ENCODE results near the gene NOS3. TPM values are rescaled to one million over a fixed set of nuclear protein-coding genes. Genes with fewer than 3 reads are reported as not detected.

Gene NOS3
- total and polyA plus RNA-seq, 2 donors (not counting 3 experiments of a cell fraction or from before 2014, with no cell fraction given): 82.8 to 95.1 TPM

GRCh38 chr7:150975536-150976319 lies 15.1 kb upstream of the NOS3 start:
- BruUV-seq (replicated peaks): no TSS peak
- Histone ChIP-seq H3K9ac (replicated peaks; ENCODE audit: extremely low read depth, insufficient read depth, low read length) (no peak overlapping the region), H3K27ac (ENCODE audit: insufficient read depth, low read depth, low read length) (no peak overlapping the region), H3K36me3 (ENCODE audit: control insufficient read depth in 2 of 2, extremely low read depth in 1 of 2, insufficient read depth in 2 of 2, low read length in 2 of 2) (no peaks in the 10 kb centered on the region), H3K9me3 (replicated peaks; ENCODE audit: control insufficient read depth, insufficient read depth, low read length) (no peaks in the 10 kb centered on the region), H3K9me1 (replicated peaks; ENCODE audit: control insufficient read depth, extremely low read depth, insufficient read depth, low read length) (no peaks in the 10 kb centered on the region), H3K27me3 (ENCODE audit: control insufficient read depth in 2 of 2, insufficient read depth in 2 of 2, low read length in 2 of 2) (peaks cover 28 to 33% of the 10 kb centered on the region in 2 experiments), H3K4me2 (ENCODE audit: insufficient read depth, low read length) (peak overlapping the region; percentile 24), H4K20me1 (replicated peaks; ENCODE audit: control insufficient read depth, extremely low read depth, insufficient read depth, low read length) (no peaks in the 10 kb centered on the region), H3K4me3 (replicated peaks in 1 of 3; ENCODE audit: insufficient read depth in 1 of 3, low read depth in 1 of 3, low read length in 3 of 3) (no peak overlapping the region), H2AFZ (ENCODE audit: low read depth, low read length) (no peak overlapping the region), H3K4me1 (ENCODE audit: control insufficient read depth, extremely low read depth, insufficient read depth, low read length) (peaks cover 10% of the 10 kb centered on the region), H3K79me2 (ENCODE audit: control insufficient read depth, insufficient read depth, low read length) (no peaks in the 10 kb centered on the region)
- intact Hi-C loops (cut with micrococcal nuclease) (loop anchor here (1.0 kb wide), 1 partner anchor 11 kb away; no protein-coding TSS in a partner anchor), dilution Hi-C loops (cut with MboI; ENCODE audit: extremely low pct_ligation_motif_present, low sequenced_read_pairs) (no loop called here)
- ChIA-PET CTCF (interaction anchor here (1.2 to 2.3 kb wide), 4 partner anchors 10 to 43 kb away, joined by 5 to 14 read pairs (median 6); no protein-coding TSS in a partner anchor), POLR2A (no interaction called here)
- TF ChIP-seq JUN (IDR thresholded peaks at IDR 0.05; ENCODE audit: borderline replicate concordance, insufficient read depth, insufficient read length, low read depth): no peak
- TF ChIP-seq FOS (IDR thresholded peaks at IDR 0.05; ENCODE audit: borderline replicate concordance, insufficient read depth, low read length): no peak
- no peak for TF ChIP-seq EZH2 (IDR thresholded peaks at IDR 0.05; ENCODE audit: borderline replicate concordance, low read depth, low read length, severe bottlenecking)
- no peak for DNase-seq (ENCODE audit: low read depth, low spot score)
- no peak for FAIRE-seq

GRCh38 chr7:150976529-150977381 lies 14.1 kb upstream of the NOS3 start:
- Histone ChIP-seq H3K4me1 (ENCODE audit: control insufficient read depth, extremely low read depth, insufficient read depth, low read length) (peaks cover 10% of the 10 kb centered on the region), H3K79me2 (ENCODE audit: control insufficient read depth, insufficient read depth, low read length) (no peaks in the 10 kb centered on the region), H3K27me3 (ENCODE audit: control insufficient read depth in 2 of 2, insufficient read depth in 2 of 2, low read length in 2 of 2) (peaks cover 38 to 43% of the 10 kb centered on the region in 2 experiments), H4K20me1 (replicated peaks; ENCODE audit: control insufficient read depth, extremely low read depth, insufficient read depth, low read length) (no peaks in the 10 kb centered on the region), H3K9me1 (replicated peaks; ENCODE audit: control insufficient read depth, extremely low read depth, insufficient read depth, low read length) (no peaks in the 10 kb centered on the region), H3K36me3 (ENCODE audit: control insufficient read depth in 2 of 2, extremely low read depth in 1 of 2, insufficient read depth in 2 of 2, low read length in 2 of 2) (no peaks in the 10 kb centered on the region), H2AFZ (ENCODE audit: low read depth, low read length) (no peak overlapping the region), H3K9me3 (replicated peaks; ENCODE audit: control insufficient read depth, insufficient read depth, low read length) (no peaks in the 10 kb centered on the region), H3K27ac (ENCODE audit: insufficient read depth, low read depth, low read length) (no peak overlapping the region), H3K9ac (replicated peaks; ENCODE audit: extremely low read depth, insufficient read depth, low read length) (no peak overlapping the region), H3K4me3 (replicated peaks in 1 of 3; ENCODE audit: insufficient read depth in 1 of 3, low read depth in 1 of 3, low read length in 3 of 3) (no peak overlapping the region), H3K4me2 (ENCODE audit: insufficient read depth, low read length) (no peak overlapping the region)
- TF ChIP-seq POLR2A (IDR thresholded peaks at IDR 0.05; ENCODE audit: low read depth, low read length) (no peak), EZH2 (IDR thresholded peaks at IDR 0.05; ENCODE audit: borderline replicate concordance, low read depth, low read length, severe bottlenecking) (no peak), MAX (IDR thresholded peaks at IDR 0.05; ENCODE audit: insufficient read depth, insufficient read length) (no peak), GATA2 (IDR thresholded peaks at IDR 0.05; ENCODE audit: insufficient read depth, insufficient read length, low read depth, low read length) (no peak), CTCF (IDR thresholded peaks at IDR 0.05; ENCODE audit: extremely low read depth in 1 of 2, insufficient read depth in 1 of 2, low read depth in 1 of 2, low read length in 2 of 2) (no peak), MYC (IDR thresholded peaks at IDR 0.05; ENCODE audit: low read depth, low read length) (no peak), POLR2AphosphoS5 (IDR thresholded peaks at IDR 0.05; ENCODE audit: insufficient read depth, low read depth, low read length) (no peak), FOS (IDR thresholded peaks at IDR 0.05; ENCODE audit: borderline replicate concordance, insufficient read depth, low read length) (no peak), JUN (IDR thresholded peaks at IDR 0.05; ENCODE audit: borderline replicate concordance, insufficient read depth, insufficient read length, low read depth) (no peak)
- FAIRE-seq (no peak), DNase-seq (ENCODE audit: low read depth, low spot score) (no peak)
- intact Hi-C loops (cut with micrococcal nuclease) (no loop called here), dilution Hi-C loops (cut with MboI; ENCODE audit: extremely low pct_ligation_motif_present, low sequenced_read_pairs) (no loop called here)
- ChIA-PET POLR2A (no interaction called here), CTCF (interaction anchor here (1.3 to 2.3 kb wide), 4 partner anchors 9 to 42 kb away, joined by 5 to 14 read pairs (median 7); no protein-coding TSS in a partner anchor)
- no TSS peak for BruUV-seq (replicated peaks)
